GM19035 (cell line): ENCODE results near the gene USP35.

Experiments used
- ATAC-seq: cut with Tn5 transposase; IDR thresholded peaks from one replicate; pipeline ENCODE4 v1.9.1; 2021; ENCODE audit not compliant: unreplicated experiment

Gene USP35

DNA sequence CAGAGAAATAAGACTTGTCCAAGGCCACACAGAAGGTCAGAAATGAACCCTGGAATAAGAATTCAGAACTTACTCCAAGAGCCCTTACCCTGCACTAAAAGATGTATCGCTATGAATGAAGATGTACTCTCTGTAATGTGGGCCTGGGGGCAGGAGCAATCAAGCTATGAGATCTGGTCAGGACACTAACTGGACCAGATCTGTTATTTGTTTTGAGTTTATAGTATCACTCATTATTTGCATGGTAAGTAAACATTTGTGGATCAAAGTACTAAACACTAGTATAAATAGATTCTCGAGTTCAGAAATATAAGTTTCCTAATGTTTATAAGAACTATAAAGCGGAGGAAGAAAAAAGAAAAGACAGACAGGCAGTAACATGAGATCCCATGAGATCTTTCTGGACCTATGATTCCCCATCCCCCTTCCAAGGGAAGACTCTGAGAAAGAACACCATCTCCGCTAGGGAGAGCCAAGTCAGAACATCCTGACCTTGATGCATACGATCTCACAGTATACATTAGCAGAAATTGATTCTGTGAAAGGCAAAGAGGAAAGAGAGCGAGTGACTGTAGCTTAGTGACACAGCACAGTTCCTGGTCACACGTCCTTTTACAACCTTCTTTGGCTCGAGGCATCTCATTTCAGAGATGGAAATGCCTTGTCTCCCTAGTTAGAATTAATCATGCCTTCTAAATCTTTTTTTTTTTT is 71.2 kb downstream of the USP35 start:
- no peak for ATAC-seq

GRCh38 chr11:78261367-78261766 is 72.6 kb downstream of the USP35 start:
- ATAC-seq: no peak

DNA sequence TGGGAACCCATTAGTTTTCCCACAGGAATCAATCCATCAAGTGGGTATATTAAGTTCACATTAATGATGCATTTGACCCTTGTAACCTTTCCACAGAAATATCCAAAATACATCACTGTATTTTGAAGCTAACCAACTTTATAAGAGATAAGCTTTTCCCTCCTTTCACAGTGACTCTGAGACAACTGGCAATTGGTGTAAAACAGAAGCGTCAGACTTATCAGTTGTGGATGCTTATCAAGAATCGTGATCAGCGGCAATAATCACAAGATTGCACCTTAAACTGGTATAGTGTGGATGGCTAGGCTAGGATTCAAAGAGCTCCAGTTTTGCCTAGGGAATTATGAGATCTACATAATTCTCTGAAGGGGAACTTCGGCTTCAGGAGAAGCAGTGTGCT is 73.1 kb downstream of the USP35 start:
- ATAC-seq: no peak

- no peak for ATAC-seq
Measured at GRCh38 chr11:78262238-78262637, 73.5 kb downstream of the USP35 start.

GRCh38 chr11:78262691-78263090 is 74.0 kb downstream of the USP35 start:
- ATAC-seq: no peak
